HG03432 (cell line): Measurements from ENCODE around the gene COBL.

ENCODE experiments used
- ATAC-seq: cut with Tn5 transposase; IDR thresholded peaks from one replicate; pipeline ENCODE4 v1.9.1; 2021; ENCODE audit warnings: mild to moderate bottlenecking, moderate library complexity; ENCODE audit not compliant: unreplicated experiment

COBL gene

DNA sequence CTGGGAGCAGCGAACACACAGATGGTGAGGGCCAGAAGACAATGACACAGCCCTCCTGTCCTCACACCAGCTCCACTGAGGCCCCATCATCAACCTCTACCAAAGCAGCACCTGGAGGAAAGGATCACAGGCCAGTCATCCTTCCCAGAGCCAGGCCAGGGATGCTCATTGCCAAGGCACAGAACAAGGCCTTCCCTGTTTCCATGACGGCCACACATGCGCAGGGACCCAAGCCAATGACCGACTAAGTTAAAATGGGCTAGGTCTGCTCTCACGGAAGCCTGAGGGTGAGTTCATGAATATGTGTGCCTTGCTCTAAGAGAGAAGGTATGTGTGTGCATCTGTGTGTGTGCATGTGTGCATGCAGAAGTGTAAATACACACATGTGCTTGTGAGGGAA, 39.6 kb downstream of the COBL start:
- ATAC-seq = no peak

DNA sequence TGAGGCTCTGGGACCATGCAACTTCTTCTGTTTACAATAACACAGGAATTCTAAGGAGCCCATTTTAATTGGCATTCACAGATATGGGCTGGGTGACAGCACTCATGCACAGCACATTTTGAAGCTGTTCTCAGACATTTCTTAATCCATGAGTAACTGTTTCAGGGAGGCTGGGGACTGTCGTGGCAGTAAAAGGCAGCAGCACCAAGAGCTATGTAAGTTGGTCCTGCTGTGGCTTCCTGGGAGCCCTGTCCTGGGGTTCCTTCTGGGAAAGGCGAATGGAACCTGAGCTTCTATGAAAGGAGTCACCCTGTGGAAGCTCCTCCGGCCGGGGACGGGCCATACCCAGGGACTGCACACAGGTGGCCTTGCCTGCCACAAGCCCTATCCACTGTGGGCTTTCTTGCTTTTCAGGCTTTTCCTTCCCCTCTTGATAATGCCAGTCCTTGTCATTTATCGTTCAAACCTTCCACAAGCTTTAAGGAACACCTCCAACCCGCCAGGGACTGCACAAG, 40.5 kb downstream of the COBL start:
- no peak for ATAC-seq

DNA sequence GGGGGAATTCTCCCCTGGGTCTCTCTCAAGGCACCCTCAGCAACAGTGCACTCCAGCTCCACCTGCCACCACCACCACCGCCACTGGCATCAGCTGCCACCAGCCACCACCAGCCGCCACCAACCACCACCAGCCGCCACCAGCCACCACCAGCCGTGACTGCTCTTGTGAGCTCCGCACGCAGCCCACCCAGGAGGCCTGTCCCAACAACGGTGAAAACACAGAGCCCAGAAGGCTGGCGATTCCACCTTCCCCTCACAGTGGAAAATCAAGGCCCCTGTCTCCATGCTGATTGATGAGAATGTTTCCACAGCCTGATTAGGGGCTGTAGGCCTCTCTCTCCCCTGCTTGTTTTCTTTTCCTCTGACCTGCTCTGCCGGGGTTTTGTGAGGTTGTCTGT, 41.1 kb downstream of the COBL start:
- no peak for ATAC-seq

DNA sequence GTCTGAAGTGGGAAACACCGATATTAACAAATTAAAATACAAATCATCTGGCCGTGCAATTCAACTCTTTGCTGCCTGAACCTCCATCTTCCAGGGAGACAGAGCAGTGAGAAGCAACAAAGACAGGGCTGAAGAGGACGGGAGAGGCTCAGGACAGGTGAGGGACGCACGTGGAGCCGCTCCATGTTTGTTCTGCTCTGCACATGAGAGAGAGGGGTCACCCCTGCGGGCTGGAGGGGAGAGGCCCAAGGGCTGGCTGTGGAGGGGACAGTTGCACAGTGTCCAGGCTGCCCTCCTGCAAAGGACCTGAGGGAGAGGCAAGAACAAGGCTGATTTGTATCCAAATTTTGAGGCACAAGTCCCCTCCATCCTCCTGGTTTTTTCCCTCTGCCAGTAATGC, 41.7 kb downstream of the COBL start:
- ATAC-seq = no peak

DNA sequence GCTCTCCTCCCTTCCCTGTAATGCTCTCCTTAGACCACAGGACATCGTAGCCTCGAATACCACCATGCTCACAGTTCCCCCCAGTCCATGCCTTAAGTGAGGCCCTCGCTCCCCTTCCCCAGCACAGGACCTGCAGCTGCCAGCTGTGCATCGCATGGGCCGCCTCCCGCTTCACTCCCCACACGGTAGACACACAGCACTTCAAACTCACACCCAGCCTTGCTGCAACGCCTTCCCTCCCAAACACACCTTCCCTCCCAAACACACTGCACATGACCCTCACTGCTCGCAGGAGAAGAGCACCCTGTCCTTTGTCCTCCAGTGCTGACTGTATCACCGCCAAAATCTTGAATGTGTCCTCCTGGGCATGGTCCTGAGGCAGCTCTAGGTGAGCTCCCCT, 42.6 kb downstream of the COBL start:
- ATAC-seq = no peak

DNA sequence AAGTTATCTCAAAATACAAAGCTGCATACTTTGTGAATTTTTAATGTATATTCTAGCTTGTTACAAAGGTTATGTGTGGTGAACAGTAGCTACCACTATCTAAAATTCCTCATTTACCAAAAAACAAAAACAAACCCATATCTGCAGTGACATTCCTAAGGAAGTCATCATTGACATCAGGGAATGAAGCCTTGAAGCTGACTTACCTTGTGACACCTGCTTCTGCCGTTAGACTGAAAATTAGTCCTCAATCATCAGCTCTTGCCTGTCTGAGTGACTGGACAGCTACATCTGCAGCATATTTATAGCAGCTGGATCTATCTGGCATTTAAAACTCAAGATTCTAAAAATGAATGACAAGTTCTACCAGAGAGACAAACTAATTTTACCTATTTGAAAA, 43.2 kb downstream of the COBL start:
- ATAC-seq = no peak

GRCh38 chr7:51270965-51271364, 45.6 kb downstream of the COBL start:
- ATAC-seq = no peak

- no peak for ATAC-seq
These were observed 46.7 kb downstream of the COBL start for GRCh38 chr7:51269911-51270310.

- ATAC-seq = no peak
These were observed 47.3 kb downstream of the COBL start for GRCh38 chr7:51269321-51269720.

DNA sequence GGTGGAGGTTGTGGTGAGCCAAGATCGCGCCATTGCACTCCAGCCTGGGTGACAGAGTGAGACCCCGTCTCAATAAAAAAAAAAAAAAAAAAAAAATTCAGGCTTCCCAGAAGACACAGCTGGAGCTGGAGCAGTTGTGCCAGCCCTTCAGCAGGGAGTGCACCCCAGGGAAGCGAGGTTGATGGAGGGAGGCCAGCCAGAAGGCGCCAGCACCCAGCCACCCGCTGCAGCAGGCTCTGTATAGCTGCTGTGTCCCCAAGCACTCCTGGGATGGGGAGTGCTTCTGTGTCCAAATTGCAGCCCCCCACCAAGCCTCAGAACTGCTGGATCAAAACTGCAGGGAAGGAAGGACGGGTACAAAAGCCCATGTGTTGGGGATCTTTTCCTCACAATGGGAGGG, 47.8 kb downstream of the COBL start:
- no peak for ATAC-seq

- no peak for ATAC-seq
These were observed 49.4 kb downstream of the COBL start for GRCh38 chr7:51267169-51267568.

DNA sequence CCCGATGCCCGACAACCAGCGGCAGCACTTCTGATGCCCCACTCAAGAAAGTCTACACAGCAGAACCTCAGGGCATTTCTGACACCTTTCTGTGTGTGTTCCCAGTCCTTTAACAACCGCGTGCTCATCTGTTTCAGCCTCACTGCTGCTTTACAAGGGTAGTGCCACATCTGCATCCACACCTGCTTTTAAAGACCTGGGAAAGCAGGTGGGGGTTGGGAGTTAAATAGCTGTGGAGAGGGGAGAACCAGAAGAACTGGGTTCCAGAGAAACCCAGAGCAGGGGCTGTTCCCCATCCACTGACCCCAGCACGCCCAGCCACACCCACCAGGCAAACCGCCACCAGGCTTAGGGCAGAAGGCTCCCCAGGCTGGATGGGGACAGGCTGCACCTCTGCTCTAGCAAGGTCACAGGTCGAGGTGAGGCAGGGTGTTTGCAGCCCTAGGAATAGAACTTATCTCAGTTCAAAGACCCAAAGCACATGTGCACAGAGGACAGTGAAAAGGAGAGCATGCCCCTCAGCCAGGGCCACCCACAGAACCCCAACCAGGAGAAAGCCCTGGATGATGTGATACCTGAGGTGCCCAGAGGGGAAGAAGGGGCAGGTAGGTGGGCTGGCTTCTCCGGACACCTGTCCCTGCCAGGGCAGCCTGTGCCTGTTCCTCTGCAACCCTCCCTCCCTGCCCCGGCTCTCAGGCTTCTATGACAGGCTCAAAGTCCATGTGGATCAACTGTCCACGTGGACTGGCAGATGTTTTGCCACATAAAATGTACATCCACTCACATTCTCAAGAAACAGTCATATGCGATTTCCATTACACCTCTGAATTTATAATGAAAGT, 51.3 kb downstream of the COBL start:
- no peak for ATAC-seq

DNA sequence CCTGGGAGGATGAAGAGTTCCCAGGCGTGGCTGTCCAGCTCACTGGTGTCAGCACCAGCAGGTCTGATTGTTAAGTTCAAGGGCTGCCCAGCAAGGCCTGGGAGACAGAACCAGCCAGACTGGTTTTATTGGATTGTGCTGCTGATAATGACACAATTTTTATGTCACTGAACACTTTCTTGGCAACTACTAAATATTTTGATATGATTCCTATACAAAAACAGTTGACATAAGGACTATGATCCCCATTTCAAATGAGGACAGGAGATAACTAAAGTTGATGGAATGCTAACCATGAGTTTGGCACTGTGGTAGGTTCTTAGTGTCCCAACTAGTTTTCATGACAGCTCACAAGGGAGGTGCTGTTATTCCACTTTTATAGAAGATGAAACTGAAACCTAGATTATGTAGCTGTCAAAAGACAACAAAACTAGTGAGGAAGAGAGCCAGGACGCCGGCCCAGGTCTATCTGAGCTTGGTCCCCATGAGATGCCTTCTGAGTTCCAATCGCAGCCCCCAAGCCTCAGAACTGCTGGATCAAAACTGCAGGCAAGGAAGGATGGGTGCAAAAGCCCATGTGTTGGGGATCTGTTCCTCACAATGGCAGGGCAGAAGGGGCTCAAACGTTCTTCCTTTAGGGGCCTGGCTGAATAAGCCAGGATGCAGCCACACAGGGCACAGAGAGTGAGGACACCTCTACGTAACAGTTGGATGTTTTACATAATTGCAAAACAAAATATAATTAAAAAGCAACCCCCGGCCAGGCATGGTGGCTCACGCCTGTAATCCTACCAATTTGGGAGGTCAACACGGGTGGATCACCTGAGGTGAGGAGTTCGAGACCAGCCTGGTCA, 52.8 kb downstream of the COBL start:
- no peak for ATAC-seq

- no peak for ATAC-seq
These were observed 53.6 kb downstream of the COBL start for GRCh38 chr7:51262796-51263531.

- no peak for ATAC-seq
These were observed 54.4 kb downstream of the COBL start for GRCh38 chr7:51261950-51262795.

- ATAC-seq = no peak
These were observed 55.3 kb downstream of the COBL start for GRCh38 chr7:51261117-51261835.

DNA sequence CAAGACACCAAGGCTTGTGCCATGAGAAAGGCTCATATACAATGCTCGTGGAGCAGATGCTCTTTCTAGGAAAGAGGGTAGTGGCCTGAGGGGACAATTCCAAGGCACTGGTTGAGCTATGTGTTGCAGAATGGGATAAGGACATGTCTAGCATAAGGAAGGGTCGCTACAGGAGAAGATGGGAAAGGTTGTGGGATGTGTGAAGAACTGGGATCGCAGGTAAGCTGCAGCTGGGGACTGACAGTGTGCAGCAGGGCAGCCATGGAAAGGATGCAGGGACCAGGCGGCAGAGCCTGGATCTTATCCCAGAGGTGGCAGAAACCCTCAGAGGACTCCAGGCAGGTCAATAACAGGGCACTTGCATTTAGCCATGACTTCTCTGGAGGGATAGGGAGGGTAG, 56.1 kb downstream of the COBL start:
- no peak for ATAC-seq

DNA sequence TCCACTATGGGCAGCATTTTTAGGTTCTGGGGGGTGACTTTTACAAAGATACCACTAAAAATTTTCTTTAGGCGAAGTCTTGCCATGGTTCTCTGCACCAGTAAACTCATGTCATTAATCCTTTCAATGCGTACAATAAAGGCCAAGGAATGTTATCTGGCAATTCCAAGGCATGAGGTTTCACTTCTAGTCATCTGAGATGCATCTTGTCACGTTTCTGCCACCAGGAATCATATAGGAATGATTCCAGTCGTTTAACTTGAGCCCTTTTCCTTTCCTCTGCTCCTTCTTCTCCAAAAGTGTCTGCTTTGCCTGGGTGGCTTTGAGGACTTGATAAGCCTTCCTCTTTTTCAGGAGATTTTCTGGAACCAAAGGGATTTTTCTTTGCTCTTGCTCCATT, 56.8 kb downstream of the COBL start:
- ATAC-seq = no peak

- ATAC-seq = no peak
These were observed 59.7 kb downstream of the COBL start for GRCh38 chr7:51256916-51257315.
